H1 (cell line): ENCODE measurements around the gene RPS6KA4. TPM values are rescaled to one million over a fixed set of nuclear protein-coding genes. Genes with fewer than 3 reads are reported as not detected.
"Not testable (repeated sequence)": the region's sequence is repeated elsewhere in the genome, so short reads cannot be mapped to it uniquely, and the experiment has no call there.

Source experiments
- CTCF ChIA-PET: fragments of 300-600 bp; sonication (Branson Sonifier 250); formaldehyde crosslinking; loops from one replicate; lab custom pipeline; 2021; ENCODE audit not compliant: partially characterized antibody; lab: Charles Lee
- POLR2A ChIA-PET: fragments of 300-600 bp; sonication (Branson Sonifier 250); formaldehyde crosslinking; loops from one replicate; lab custom pipeline; 2021; ENCODE audit warnings: inconsistent platforms; ENCODE audit not compliant: partially characterized antibody; lab: Charles Lee
- DNase-seq, 2 experiments: peaks; one replicate each; pipeline versions ENCODE4 v3.0.0 to v3.0.0-alpha.2; 2010 to 2022; ENCODE audit warnings: low spot score in 2 of 2, low read depth in 1 of 2, mixed read lengths in 1 of 2
- FAIRE-seq: peaks from 2 replicates; lab custom pipeline; 2011; peaks lifted over from hg19 to GRCh38; lab: Jason Lieb, UNC
- H2AFZ ChIP-seq: 2 replicates; pipeline ENCODE4 v1.8.1; 2012; ENCODE audit warnings: low read length, inconsistent platforms
- H2AK5ac ChIP-seq: 2 replicates; pipeline ENCODE4 v1.6.1; 2013; ENCODE audit warnings: low read depth, low read length
- H2BK120ac ChIP-seq: replicated peaks from 2 replicates; pipeline ENCODE3; 2013; ENCODE audit warnings: low read depth, low read length, inconsistent platforms
- H2BK12ac ChIP-seq: 2 replicates; pipeline ENCODE4 v1.6.1; 2013; ENCODE audit warnings: low read depth, low read length
- H2BK15ac ChIP-seq: 2 replicates; pipeline ENCODE4 v1.6.1; 2013; ENCODE audit warnings: low read length
- H2BK20ac ChIP-seq: 2 replicates; pipeline ENCODE4 v1.6.1; 2013; ENCODE audit warnings: low read length
- H2BK5ac ChIP-seq: 2 replicates; pipeline ENCODE4 v1.6.1; 2013; ENCODE audit warnings: low read depth, low read length
- H3K14ac ChIP-seq: 2 replicates; pipeline ENCODE4 v1.6.1; 2013; ENCODE audit warnings: inconsistent platforms; ENCODE audit not compliant: insufficient read length
- H3K18ac ChIP-seq: 2 replicates; pipeline ENCODE4 v1.6.1; 2013; ENCODE audit warnings: low read length; ENCODE audit errors: extremely low read depth
- H3K23ac ChIP-seq: 2 replicates; pipeline ENCODE4 v1.6.1; 2013; ENCODE audit warnings: inconsistent platforms; ENCODE audit not compliant: insufficient read length
- H3K23me2 ChIP-seq: 2 replicates; pipeline ENCODE4 v1.6.1; 2013; ENCODE audit warnings: low read depth, low read length
- H3K27ac ChIP-seq: 2 replicates; pipeline ENCODE4 v1.6.1; 2011; ENCODE audit warnings: low read depth, low read length, inconsistent platforms
- H3K27me3 ChIP-seq, 4 experiments: replicated peaks in 1 of 4; 1 replicate in 1 of 4; 2 replicates in 3 of 4; pipeline versions ENCODE4 v1.6.1 to v1.8.1; 2011 to 2013; ENCODE audit warnings: low read length in 3 of 4, mild to moderate bottlenecking in 3 of 4, inconsistent platforms in 2 of 4, mixed read lengths in 2 of 4, moderate library complexity in 1 of 4; ENCODE audit not compliant: control insufficient read depth in 3 of 4, insufficient read depth in 3 of 4; ENCODE audit errors: extremely low read depth in 1 of 4
- H3K36me3 ChIP-seq, 4 experiments: 2 replicates each; pipeline versions ENCODE4 v1.6.1 to v1.8.1; 2011 to 2013; ENCODE audit warnings: mild to moderate bottlenecking in 4 of 4, low read length in 3 of 4, moderate library complexity in 2 of 4, control low read depth in 1 of 4, inconsistent platforms in 1 of 4; ENCODE audit not compliant: insufficient read depth in 4 of 4, control insufficient read depth in 2 of 4
- H3K4ac ChIP-seq: replicated peaks from 2 replicates; pipeline ENCODE3; 2013; ENCODE audit warnings: low read length, low read depth, mixed read lengths, inconsistent platforms; ENCODE audit not compliant: insufficient read length
- H3K4me1 ChIP-seq, 4 experiments: replicated peaks in 1 of 4; 1 replicate in 1 of 4; 2 replicates in 3 of 4; pipeline versions ENCODE4 v1.6.1 to v1.8.1; 2011 to 2013; ENCODE audit warnings: low read length in 3 of 4, inconsistent platforms in 2 of 4, mixed read lengths in 1 of 4; ENCODE audit not compliant: insufficient read depth in 4 of 4, control insufficient read depth in 3 of 4
- H3K4me2 ChIP-seq, 2 experiments: 2 replicates each; pipeline versions ENCODE4 v1.6.1 to v1.8.1; 2011 to 2013; ENCODE audit warnings: low read depth in 2 of 2, low read length in 2 of 2, control low read depth in 1 of 2, inconsistent platforms in 1 of 2, mild to moderate bottlenecking in 1 of 2; ENCODE audit not compliant: insufficient read depth in 1 of 2
- H3K4me3 ChIP-seq, 4 experiments: fragments of 200-600, 300-600 bp in 1 of 4; sonication (generic), shearing (Covaris generic), sonication (Bioruptor Twin) in 1 of 4; 2 replicates each; pipeline versions ENCODE4 v1.5.1 to v1.8.1; 2011 to 2016; ENCODE audit warnings: low read length in 4 of 4, low read depth in 3 of 4, control low read depth in 2 of 4, inconsistent platforms in 2 of 4, mild to moderate bottlenecking in 2 of 4, mixed read lengths in 1 of 4, moderate library complexity in 1 of 4; ENCODE audit not compliant: insufficient read depth in 2 of 4; ENCODE audit errors: extremely low read depth in 1 of 4
- H3K56ac ChIP-seq: replicated peaks from 2 replicates; pipeline ENCODE3; 2013; ENCODE audit warnings: low read depth, mild to moderate bottlenecking, mixed read lengths, low read length, inconsistent platforms; ENCODE audit not compliant: insufficient read length
- H3K79me1 ChIP-seq: 2 replicates; pipeline ENCODE4 v1.6.1; 2013; ENCODE audit warnings: low read depth, low read length, control low read depth
- H3K79me2 ChIP-seq, 2 experiments: 2 replicates each; pipeline versions ENCODE4 v1.6.1 to v1.8.1; 2012 to 2013; ENCODE audit warnings: low read length in 2 of 2, mild to moderate bottlenecking in 2 of 2, inconsistent platforms in 1 of 2; ENCODE audit not compliant: insufficient read depth in 2 of 2, control insufficient read depth in 1 of 2
- H3K9ac ChIP-seq, 4 experiments: replicated peaks in 1 of 4; 1 replicate in 1 of 4; 2 replicates in 3 of 4; pipeline versions ENCODE4 v1.6.1 to v1.8.1; 2011 to 2013; ENCODE audit warnings: low read depth in 3 of 4, low read length in 3 of 4, control low read depth in 2 of 4, mild to moderate bottlenecking in 2 of 4, moderate library complexity in 2 of 4, inconsistent platforms in 1 of 4; ENCODE audit errors: extremely low read depth in 1 of 4
- H3K9me3 ChIP-seq, 2 experiments: 2 replicates each; pipeline versions ENCODE4 v1.6.1 to v1.8.1; 2012 to 2013; ENCODE audit warnings: mild to moderate bottlenecking in 2 of 2, moderate library complexity in 2 of 2, control low read depth in 1 of 2, inconsistent platforms in 1 of 2, low read depth in 1 of 2, low read length in 1 of 2, mixed read lengths in 1 of 2; ENCODE audit not compliant: insufficient read depth in 2 of 2
- H4K20me1 ChIP-seq, 2 experiments: replicated peaks in 1 of 2; 2 replicates each; pipeline versions ENCODE3 to v1.8.1; 2011 to 2013; ENCODE audit warnings: inconsistent platforms in 2 of 2, low read length in 2 of 2, mild to moderate bottlenecking in 1 of 2; ENCODE audit not compliant: insufficient read depth in 2 of 2, control insufficient read depth in 1 of 2
- H4K5ac ChIP-seq: 2 replicates; pipeline ENCODE4 v1.6.1; 2013; ENCODE audit warnings: low read length, low read depth, mixed read lengths, inconsistent platforms; ENCODE audit not compliant: insufficient read length
- H4K8ac ChIP-seq: 2 replicates; pipeline ENCODE4 v1.8.0; 2013; ENCODE audit warnings: mild to moderate bottlenecking, moderate library complexity, low read length, inconsistent platforms; ENCODE audit not compliant: insufficient read depth; ENCODE audit errors: extremely low read depth
- H4K91ac ChIP-seq: replicated peaks from 2 replicates; pipeline ENCODE3; 2013; ENCODE audit warnings: low read length, mixed read lengths, inconsistent platforms; ENCODE audit not compliant: insufficient read length
- KDM4A ChIP-seq: IDR thresholded peaks from one replicate; pipeline ENCODE4 v1.7.1; 2012; ENCODE audit warnings: low read depth, mild to moderate bottlenecking, moderate library complexity, low read length, inconsistent platforms; ENCODE audit not compliant: severe bottlenecking
- NANOG ChIP-seq: IDR thresholded peaks from 2 replicates; pipeline ENCODE4 v1.6.1; 2011; ENCODE audit warnings: low read length, low read depth, mild to moderate bottlenecking, inconsistent platforms; ENCODE audit not compliant: insufficient read depth, poor library complexity, severe bottlenecking
- TEAD4 ChIP-seq: IDR thresholded peaks from 2 replicates; pipeline ENCODE4 v1.6.1; 2012; ENCODE audit warnings: low read depth, low read length, inconsistent platforms, mixed read lengths
- WGBS, 2 experiments: shearing (Covaris generic) in 1 of 2; methylation state at CpG; one replicate each; pipeline versions ENCODE4 v1.1.6 to v1.1.7; 2013 to 2015; ENCODE audit warnings: low lambda C conversion rate in 2 of 2, mixed read lengths in 2 of 2, inconsistent platforms in 1 of 2, low coverage in 1 of 2, missing lambda C conversion rate in 1 of 2; ENCODE audit not compliant: insufficient replicate concordance in 2 of 2, insufficient coverage in 1 of 2, insufficient read length in 1 of 2; ENCODE audit errors: extremely low coverage in 1 of 2, missing lambda C conversion rate in 1 of 2; 5-methylcytosine and 5-hydroxymethylcytosine counted together
- polyA plus RNA-seq, 7 experiments: library from polyadenylated mRNA; depleted of rRNA in 3 of 7; stranded (reverse) in 5 of 7; unstranded in 2 of 7; fragments of >200 nt in 5 of 7; fragments of 200-250 nt in 2 of 7; gene quantifications; 1 replicate in 5 of 7; 2 replicates in 1 of 7; 4 replicates in 1 of 7; pipeline versions ENCODE4 v1.2.1 to v1.2.3, GENCODE V29; 2011 to 2013; ENCODE audit warnings: missing spikeins in 2 of 7, mixed read lengths in 2 of 7
- total RNA-seq: library from RNA; stranded (reverse); fragmentation: NEBNext Ultra II Directional; extraction: Animal tissue kit (Norgen Biotek cat#: 25700); gene quantifications from 2 replicates; pipeline ENCODE4 v1.2.1, GENCODE V29; 2021

The RPS6KA4 gene
- total and polyA plus RNA-seq, 2 of the 8 experiments (the other 6 are each of a cell fraction or from before 2014, with no cell fraction given): 8.2 to 12.6 TPM

DNA sequence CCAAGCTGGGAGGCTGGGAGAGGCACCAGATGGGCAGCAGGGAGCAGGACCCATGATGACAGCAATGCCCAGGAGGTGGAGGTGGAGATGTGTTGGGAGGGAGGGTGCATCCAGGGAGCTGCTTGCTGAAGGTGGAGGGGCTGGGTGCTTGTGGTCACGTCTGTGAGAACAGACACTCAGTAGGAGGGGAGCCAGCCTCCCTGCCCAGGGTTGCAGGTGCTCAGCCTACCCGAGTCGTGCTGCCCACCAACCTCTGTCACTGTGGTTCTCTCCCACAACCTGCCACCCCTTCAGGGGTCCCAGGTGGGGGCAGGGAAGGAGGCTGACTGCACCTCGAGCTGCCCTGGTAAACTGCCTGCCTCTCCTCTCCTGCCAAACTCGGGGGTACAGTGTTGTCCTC, 35.6 kb upstream of the RPS6KA4 start (continued):
- TF ChIP-seq NANOG: no peak
- no peak for TF ChIP-seq TEAD4
- no peak for TF ChIP-seq KDM4A
- TF ChIP-seq, all 59 proteins: peak for 0

DNA sequence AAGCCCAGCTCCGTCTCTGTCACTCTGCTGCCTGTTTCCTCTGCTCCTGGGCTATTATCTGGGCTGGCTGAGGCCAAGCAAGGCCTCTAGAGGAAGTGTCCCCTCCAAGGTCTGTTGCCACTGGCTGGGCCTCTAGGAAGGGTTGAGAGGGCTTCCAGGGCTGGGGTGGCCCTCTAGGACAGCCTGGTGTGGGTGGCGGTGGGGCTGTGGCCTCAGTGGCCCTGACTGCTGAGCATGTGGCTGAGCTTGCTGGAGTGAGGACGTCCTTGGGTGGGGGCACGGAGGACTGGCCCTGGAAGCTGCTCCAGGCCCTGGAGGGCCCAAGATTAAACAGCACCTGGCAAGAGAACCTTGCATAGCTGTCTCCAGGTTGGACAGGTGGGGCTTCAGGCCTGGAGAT, 35.0 kb upstream of the RPS6KA4 start:
- H3K4me1 ChIP-seq, DNase-seq, H3K79me1 ChIP-seq, H2BK12ac ChIP-seq, FAIRE-seq, H3K23ac ChIP-seq, H3K56ac ChIP-seq, H3K9ac ChIP-seq, H3K4me2 ChIP-seq, H3K79me2 ChIP-seq, H3K27ac ChIP-seq, H4K8ac ChIP-seq, H3K27me3 ChIP-seq, H3K23me2 ChIP-seq, H4K91ac ChIP-seq, H4K5ac ChIP-seq, H2BK120ac ChIP-seq, H2AFZ ChIP-seq, H2BK15ac ChIP-seq, H3K9me3 ChIP-seq, H2BK20ac ChIP-seq, H4K20me1 ChIP-seq, H3K4me3 ChIP-seq, H3K4ac ChIP-seq, H2AK5ac ChIP-seq, H3K14ac ChIP-seq, H3K18ac ChIP-seq: not testable (repeated sequence)
- WGBS, 2 experiments: 94% methylated on average over 3 of the region's 4 CpGs; no CpG with 5 or more reads in 1 of the 2 experiments
- ChIA-PET CTCF (interaction anchor here (0.7 to 37.6 kb wide), 9 partner anchors 8 to 234 kb away, joined by 3 to 614 read pairs (median 16); partner anchors contain the start of genes CATSPERZ, CCDC88B, ESRRA and PRDX5), POLR2A (interaction anchor here (0.7 to 1.9 kb wide), 3 partner anchors 11 to 53 kb away, joined by 3 to 7 read pairs (median 4); no protein-coding TSS in a partner anchor)
- Histone ChIP-seq H3K36me3 (peaks cover 0 to 16% (median 3%) of the 10 kb centered on the region in 4 experiments; a peak in 6 of 8 replicates), H2BK5ac (peak overlapping the region; percentile 80)
